Vagina (tissue), 2 donors: Measurements from ENCODE around the gene LSM4. TPM values are rescaled to one million over a fixed set of nuclear protein-coding genes. Genes with fewer than 3 reads are reported as not detected.

ENCODE experiments used
- DNase-seq, 2 donors: peaks; one replicate each; pipeline ENCODE4 v3.0.0-alpha.2; 2017; ENCODE audit errors: extremely low spot score in 2 of 2
- H3K27ac ChIP-seq: fragments of 200-600 bp; sonication (generic); one replicate; pipeline ENCODE4 v1.5.1; 2019
- H3K27me3 ChIP-seq: fragments of 200-600 bp; sonication (generic); one replicate; pipeline ENCODE4 v1.5.1; 2019
- H3K36me3 ChIP-seq, 2 donors: fragments of 200-600 bp; sonication (generic); one replicate each; pipeline ENCODE4 v1.5.1; 2017 to 2019
- H3K4me1 ChIP-seq: fragments of 200-600 bp; sonication (generic); one replicate; pipeline ENCODE4 v1.5.1; 2019
- H3K4me3 ChIP-seq, 2 donors: fragments of 200-600 bp; sonication (generic); 1 replicate in 1 of 2; 2 replicates in 1 of 2; pipeline ENCODE4 v1.5.1; 2016 to 2019
- H3K9me3 ChIP-seq: fragments of 200-600 bp; sonication (generic); one replicate; pipeline ENCODE4 v1.5.1; 2019
- CTCF ChIP-seq, 3 experiments: fragments of 450-650 bp in 2 of 3; fragments of 200-600 bp in 1 of 3; sonication (generic) in 1 of 3; IDR thresholded peaks; one replicate each; pipeline ENCODE4 v1.5.1; 2017 to 2019; ENCODE audit warnings: antibody characterized with exemption in 3 of 3, mild to moderate bottlenecking in 2 of 3, moderate library complexity in 2 of 3
- POLR2A ChIP-seq, 2 donors: fragments of 450-650 bp; IDR thresholded peaks; one replicate each; pipeline ENCODE4 v1.6.1; 2017; ENCODE audit warnings: antibody characterized with exemption in 2 of 2, mild to moderate bottlenecking in 2 of 2, moderate library complexity in 2 of 2
- POLR2AphosphoS5 ChIP-seq, 2 donors: sonication (generic); formaldehyde crosslinking; IDR thresholded peaks; one replicate each; pipeline ENCODE4 v1.9.0; 2017; ENCODE audit warnings: antibody characterized with exemption in 2 of 2, mild to moderate bottlenecking in 2 of 2, low read depth in 1 of 2; ENCODE audit not compliant: insufficient read depth in 1 of 2
- intact Hi-C: fragments of 100-400 bp; cut with DNase I; formaldehyde crosslinking; loops from one replicate; pipeline ENCODE4 v1.15.1; 2023
- total RNA-seq: library from RNA; depleted of rRNA; stranded (reverse); fragments of >200 nt; gene quantifications from one replicate; pipeline ENCODE4 v1.2.3, GENCODE V29; 2016

LSM4 gene
- total RNA-seq, 1 donor from 2014 or later, result 54.3 TPM

GRCh38 chr19:18290302-18291018 lies 32.4 kb downstream of the LSM4 start:
- intact Hi-C loops, result no loop called here
- no peaks in the 10 kb centered on the region for H3K36me3 ChIP-seq
- H3K4me1 ChIP-seq, result peaks cover 46% of the 10 kb centered on the region
- peak overlapping the region; percentile 99 for H3K27ac ChIP-seq
- peak overlapping the region; percentile 62 to 68 for H3K4me3 ChIP-seq
- H3K27me3 ChIP-seq, result no peaks in the 10 kb centered on the region
- DNase-seq, result no peak
- H3K9me3 ChIP-seq, result no peaks in the 10 kb centered on the region
- TF ChIP-seq CTCF (IDR thresholded peaks at IDR 0.05) (no peak), POLR2AphosphoS5 (IDR thresholded peaks at IDR 0.05; ENCODE audit: insufficient read depth in 1 of 2, low read depth in 1 of 2) (peak in 1 of 2 donors; percentile 18)

DNA sequence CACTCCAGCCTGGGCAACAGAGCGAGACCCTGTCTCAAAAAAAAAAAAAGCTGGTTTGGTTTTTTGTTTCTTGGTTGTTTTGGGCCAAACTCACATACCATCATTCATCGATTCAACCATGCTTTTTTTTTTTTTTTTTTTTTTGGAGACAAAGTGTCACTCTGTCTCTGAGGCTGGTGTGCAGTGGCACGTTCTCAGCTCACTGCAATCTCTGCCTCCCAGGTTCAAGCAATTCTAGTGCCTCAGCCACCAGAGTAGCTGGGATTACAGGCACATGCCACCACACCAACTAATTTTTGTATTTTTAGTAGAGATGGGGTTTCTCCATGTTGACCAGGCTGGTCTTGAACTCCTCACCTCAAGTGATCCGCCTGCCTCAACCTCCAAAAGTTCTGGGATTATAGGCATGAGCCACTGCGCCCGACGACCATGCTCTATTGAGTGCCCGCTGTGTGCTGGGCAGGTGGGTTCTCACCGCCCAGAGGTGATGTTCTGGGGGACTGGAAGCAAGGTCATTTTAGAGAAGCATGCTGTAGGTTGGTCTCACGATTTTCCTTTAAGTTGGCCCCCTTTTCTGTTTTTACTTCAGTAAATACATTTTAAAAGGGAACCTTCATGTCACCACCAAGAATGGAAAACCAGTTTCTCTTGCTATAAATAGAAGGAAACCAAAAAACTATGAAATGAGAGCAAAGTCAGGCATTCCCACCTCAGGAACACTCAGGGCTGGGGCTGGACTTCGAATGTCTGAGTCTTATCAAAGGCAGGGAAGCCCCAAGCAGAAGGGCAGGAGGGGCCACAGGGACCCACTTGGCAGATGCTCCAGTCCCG lies 33.2 kb downstream of the LSM4 start:
- DNase-seq, result no peak
- peak overlapping the region; percentile 99 for H3K27ac ChIP-seq
- peaks cover 46% of the 10 kb centered on the region for H3K4me1 ChIP-seq
- H3K9me3 ChIP-seq, result no peaks in the 10 kb centered on the region
- H3K36me3 ChIP-seq, result no peaks in the 10 kb centered on the region
- TF ChIP-seq POLR2A (IDR thresholded peaks at IDR 0.05) (no peak), POLR2AphosphoS5 (IDR thresholded peaks at IDR 0.05; ENCODE audit: insufficient read depth in 1 of 2, low read depth in 1 of 2) (no peak), CTCF (IDR thresholded peaks at IDR 0.05) (no peak)
- H3K4me3 ChIP-seq, result no peak overlapping the region
- intact Hi-C loops, result no loop called here
- no peaks in the 10 kb centered on the region for H3K27me3 ChIP-seq

DNA sequence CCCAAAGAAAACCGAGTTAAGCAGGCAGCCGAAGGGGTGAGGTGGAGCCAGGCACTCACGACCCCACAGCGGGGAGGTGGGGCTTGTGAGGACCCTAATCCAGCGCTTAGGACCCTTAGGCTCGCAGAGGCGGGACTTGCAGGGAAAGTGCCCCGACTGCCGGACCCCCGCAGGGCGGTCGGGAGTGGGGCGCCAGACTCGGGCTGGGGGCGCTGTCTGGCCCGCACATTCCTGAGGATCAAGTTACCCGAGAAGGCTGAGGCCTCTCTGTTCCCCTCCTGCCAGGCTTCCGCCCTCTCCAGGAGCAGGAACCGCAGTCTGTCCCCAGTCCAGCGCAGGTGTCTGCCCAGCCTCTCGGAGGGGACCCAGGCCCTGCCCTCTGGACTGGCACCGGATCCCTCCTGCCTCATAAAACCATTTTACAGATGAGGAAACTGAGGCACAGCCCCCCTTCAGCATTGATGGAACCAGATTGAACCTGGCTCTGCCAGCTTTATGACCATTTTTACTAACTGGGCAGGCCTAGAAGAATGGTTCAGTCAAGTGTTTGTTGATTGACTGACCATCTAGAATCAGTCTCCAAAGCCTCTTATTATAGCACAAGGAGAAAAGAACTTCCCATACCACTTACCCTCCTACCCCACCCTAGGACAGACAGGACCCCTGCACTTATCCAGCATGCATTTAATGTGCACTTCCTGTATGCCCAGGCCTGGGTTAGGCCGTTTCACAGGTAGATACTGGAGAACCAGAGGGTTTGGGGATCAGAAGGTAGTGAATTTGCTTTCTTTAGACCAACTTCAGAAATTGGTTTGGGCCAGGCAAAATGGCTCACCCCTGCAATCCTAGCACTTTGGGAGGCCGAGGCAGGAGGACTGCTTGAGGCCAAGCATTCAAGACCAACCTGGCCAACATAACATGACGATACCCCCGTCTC lies 34.8 kb downstream of the LSM4 start:
- Histone ChIP-seq H3K36me3 (no peaks in the 10 kb centered on the region), H3K27me3 (no peaks in the 10 kb centered on the region), H3K9me3 (no peaks in the 10 kb centered on the region), H3K4me3 (no peak overlapping the region), H3K27ac (peak overlapping the region; percentile 72), H3K4me1 (peaks cover 38% of the 10 kb centered on the region)
- intact Hi-C loops, result no loop called here
- DNase-seq, result no peak
- no peak for TF ChIP-seq CTCF (IDR thresholded peaks at IDR 0.05)
- no peak for TF ChIP-seq POLR2A (IDR thresholded peaks at IDR 0.05)
- no peak for TF ChIP-seq POLR2AphosphoS5 (IDR thresholded peaks at IDR 0.05; ENCODE audit: insufficient read depth in 1 of 2, low read depth in 1 of 2)

- TF ChIP-seq POLR2A (IDR thresholded peaks at IDR 0.05), result no peak
- Histone ChIP-seq H3K27me3 (no peaks in the 10 kb centered on the region), H3K9me3 (no peaks in the 10 kb centered on the region), H3K4me1 (peaks cover 44% of the 10 kb centered on the region), H3K4me3 (no peak overlapping the region), H3K36me3 (no peaks in the 10 kb centered on the region), H3K27ac (peak overlapping the region; percentile 72)
- DNase-seq, result no peak
- intact Hi-C loops, result no loop called here
Observed at GRCh38 chr19:18286973-18287635, 35.8 kb downstream of the LSM4 start.
